Neural progenitor cell (in vitro differentiated cells): ENCODE measurements around the gene CYP8B1. TPM values are rescaled to one million over a fixed set of nuclear protein-coding genes. Genes with fewer than 3 reads are reported as not detected.

Source experiments
- DNase-seq: peaks from one replicate; pipeline ENCODE4 v3.0.0-alpha.2; 2016; ENCODE audit warnings: low spot score
- H2AFZ ChIP-seq: fragments of 200-600 bp; sonication (generic); replicated peaks from 2 replicates; pipeline ENCODE4 v1.6.1; 2016; ENCODE audit warnings: antibody characterized with exemption
- H3F3A ChIP-seq: fragments of 200-600 bp; sonication (generic); 2 replicates; pipeline ENCODE4 v1.6.1; 2016; ENCODE audit warnings: antibody characterized with exemption, low read depth
- H3K27ac ChIP-seq: fragments of 200-600 bp; sonication (generic); 2 replicates; pipeline ENCODE4 v1.5.1; 2016; ENCODE audit warnings: mild to moderate bottlenecking
- H3K27me3 ChIP-seq: fragments of 200-600 bp; sonication (generic); 2 replicates; pipeline ENCODE4 v1.6.1; 2016; ENCODE audit warnings: mild to moderate bottlenecking, moderate library complexity
- H3K36me3 ChIP-seq: fragments of 200-600 bp; sonication (generic); 2 replicates; pipeline ENCODE4 v1.5.1; 2016
- H3K4me1 ChIP-seq: fragments of 200-600 bp; sonication (generic); 2 replicates; pipeline ENCODE4 v1.6.1; 2016; ENCODE audit warnings: mixed run types
- H3K4me2 ChIP-seq: fragments of 200-600 bp; sonication (generic); 2 replicates; pipeline ENCODE4 v1.6.1; 2016
- H3K4me3 ChIP-seq: fragments of 200-600 bp; sonication (generic); 2 replicates; pipeline ENCODE4 v1.5.1; 2016
- H3K79me2 ChIP-seq: fragments of 200-600 bp; sonication (generic); 2 replicates; pipeline ENCODE4 v1.6.1; 2016; ENCODE audit warnings: low read depth
- H3K9ac ChIP-seq: fragments of 200-600 bp; sonication (generic); 2 replicates; pipeline ENCODE4 v1.6.1; 2016
- H3K9me3 ChIP-seq: fragments of 200-600 bp; sonication (generic); 2 replicates; pipeline ENCODE4 v1.5.1; 2016; ENCODE audit warnings: low read depth
- H4K20me1 ChIP-seq: fragments of 200-600 bp; sonication (generic); 2 replicates; pipeline ENCODE4 v1.6.1; 2016; ENCODE audit warnings: low read depth
- H3K27ac Mint-ChIP-seq: 3 replicates; pipeline ENCODE4 v1.8.0; 2021; ENCODE audit warnings: mixed read lengths
- H3K27me3 Mint-ChIP-seq: 2 replicates; pipeline ENCODE4 v1.8.0; 2022; ENCODE audit warnings: low read depth, mild to moderate bottlenecking, inconsistent platforms, moderate library complexity, mixed read lengths; ENCODE audit not compliant: insufficient read depth
- H3K36me3 Mint-ChIP-seq: 3 replicates; pipeline ENCODE4 v1.8.0; 2021; ENCODE audit warnings: mixed read lengths
- H3K4me1 Mint-ChIP-seq: 3 replicates; pipeline ENCODE4 v1.8.0; 2021; ENCODE audit warnings: mixed read lengths
- H3K4me3 Mint-ChIP-seq: 3 replicates; pipeline ENCODE4 v1.8.0; 2021; ENCODE audit warnings: mild to moderate bottlenecking, moderate library complexity, mixed read lengths
- H3K9me3 Mint-ChIP-seq: 3 replicates; pipeline ENCODE4 v1.8.0; 2020; ENCODE audit warnings: mixed read lengths
- EZH2 ChIP-seq: fragments of 200-600 bp; sonication (generic); IDR thresholded peaks from 2 replicates; pipeline ENCODE4 v1.6.1; 2017; ENCODE audit warnings: antibody characterized with exemption, mild to moderate bottlenecking, moderate library complexity
- EZH2phosphoT487 ChIP-seq: fragments of 200-600 bp; sonication (generic); IDR thresholded peaks from 2 replicates; pipeline ENCODE4 v1.6.1; 2017; ENCODE audit warnings: antibody characterized with exemption
- total RNA-seq: library from RNA; depleted of rRNA; stranded (reverse); fragments of >200 nt; gene quantifications from 2 replicates; pipeline ENCODE4 v1.2.3, GENCODE V29; 2015; ENCODE audit warnings: low replicate concordance
- TF ChIP-seq, protein P1 (sequence below): fragments of 200-600 bp; sonication (generic); IDR thresholded peaks from 2 replicates; pipeline ENCODE4 v1.5.1; 2017; ENCODE audit warnings: antibody characterized with exemption, mild to moderate bottlenecking

CYP8B1 gene
- total RNA-seq, 1 donor from 2014 or later, result not detected

DNA sequence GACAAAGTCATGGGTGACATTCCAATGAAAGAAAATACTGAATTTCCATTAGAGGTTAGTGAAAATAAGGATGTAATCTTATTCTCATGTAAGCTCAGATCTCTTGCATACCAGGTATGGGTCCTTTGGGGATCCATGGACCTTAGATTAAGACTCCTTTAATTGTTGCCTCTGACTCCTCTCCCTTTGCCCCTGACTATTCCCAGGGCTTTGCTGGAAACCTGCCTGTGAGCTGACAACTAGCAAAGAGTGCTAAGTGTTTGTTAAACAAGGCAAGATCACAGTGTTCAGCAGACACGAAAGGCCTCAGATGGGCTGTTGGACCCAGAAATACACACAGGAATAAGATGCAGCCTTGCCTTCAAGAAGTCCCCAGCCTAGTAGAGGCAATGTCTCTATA is 34.3 kb downstream of the CYP8B1 start:
- H3K27me3 ChIP-seq, result no peaks in the 10 kb centered on the region
- H3F3A ChIP-seq, result no peaks in the 10 kb centered on the region
- H3K27ac Mint-ChIP-seq, result no peak overlapping the region
- H3K9me3 Mint-ChIP-seq, result no peaks in the 10 kb centered on the region
- peaks cover 6% of the 10 kb centered on the region for H3K4me1 Mint-ChIP-seq
- no peaks in the 10 kb centered on the region for H3K27me3 Mint-ChIP-seq
- no peak overlapping the region for H3K4me3 ChIP-seq
- H3K4me3 Mint-ChIP-seq, result no peak overlapping the region
- H3K4me2 ChIP-seq, result no peak overlapping the region
- no peak overlapping the region for H3K9ac ChIP-seq
- H2AFZ ChIP-seq, result no peak overlapping the region
- no peaks in the 10 kb centered on the region for H4K20me1 ChIP-seq
- peaks cover 7% of the 10 kb centered on the region for H3K4me1 ChIP-seq
- no peak overlapping the region for H3K27ac ChIP-seq
- H3K36me3 Mint-ChIP-seq, result no peaks in the 10 kb centered on the region
- no peak for DNase-seq
- H3K9me3 ChIP-seq, result no peaks in the 10 kb centered on the region
- no peaks in the 10 kb centered on the region for H3K79me2 ChIP-seq
- H3K36me3 ChIP-seq, result no peaks in the 10 kb centered on the region
- no peak for TF ChIP-seq EZH2
- TF ChIP-seq EZH2phosphoT487, result no peak
- TF ChIP-seq, protein P1, sequence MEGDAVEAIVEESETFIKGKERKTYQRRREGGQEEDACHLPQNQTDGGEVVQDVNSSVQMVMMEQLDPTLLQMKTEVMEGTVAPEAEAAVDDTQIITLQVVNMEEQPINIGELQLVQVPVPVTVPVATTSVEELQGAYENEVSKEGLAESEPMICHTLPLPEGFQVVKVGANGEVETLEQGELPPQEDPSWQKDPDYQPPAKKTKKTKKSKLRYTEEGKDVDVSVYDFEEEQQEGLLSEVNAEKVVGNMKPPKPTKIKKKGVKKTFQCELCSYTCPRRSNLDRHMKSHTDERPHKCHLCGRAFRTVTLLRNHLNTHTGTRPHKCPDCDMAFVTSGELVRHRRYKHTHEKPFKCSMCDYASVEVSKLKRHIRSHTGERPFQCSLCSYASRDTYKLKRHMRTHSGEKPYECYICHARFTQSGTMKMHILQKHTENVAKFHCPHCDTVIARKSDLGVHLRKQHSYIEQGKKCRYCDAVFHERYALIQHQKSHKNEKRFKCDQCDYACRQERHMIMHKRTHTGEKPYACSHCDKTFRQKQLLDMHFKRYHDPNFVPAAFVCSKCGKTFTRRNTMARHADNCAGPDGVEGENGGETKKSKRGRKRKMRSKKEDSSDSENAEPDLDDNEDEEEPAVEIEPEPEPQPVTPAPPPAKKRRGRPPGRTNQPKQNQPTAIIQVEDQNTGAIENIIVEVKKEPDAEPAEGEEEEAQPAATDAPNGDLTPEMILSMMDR, result no peak

DNA sequence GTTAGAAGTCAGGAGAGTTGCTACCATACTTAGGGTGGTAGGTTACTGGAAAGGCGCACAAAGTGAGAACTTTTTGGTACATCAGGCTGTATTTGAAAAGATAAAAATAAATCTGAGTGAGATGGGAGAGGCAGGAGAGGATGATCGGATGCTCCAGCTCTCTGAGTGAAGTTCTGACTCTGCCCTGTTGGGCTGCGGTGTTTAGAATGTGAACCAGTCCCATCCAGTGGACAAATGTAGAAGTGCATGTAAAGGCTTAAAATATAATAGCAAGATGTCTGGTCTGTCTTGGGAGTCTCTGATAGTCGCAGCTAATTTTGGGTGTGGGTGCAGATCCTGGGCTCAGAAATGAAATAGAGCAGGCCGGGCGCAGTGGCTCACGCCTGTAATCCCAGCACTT is 36.1 kb downstream of the CYP8B1 start:
- Histone ChIP-seq H3K9me3 (no peaks in the 10 kb centered on the region), H3K9ac (no peak overlapping the region), H3K27ac (no peak overlapping the region), H3F3A (no peaks in the 10 kb centered on the region), H3K27me3 (no peaks in the 10 kb centered on the region), H2AFZ (peak overlapping the region; percentile 3), H3K4me1 (peaks cover 7% of the 10 kb centered on the region), H3K4me2 (no peak overlapping the region), H3K36me3 (no peaks in the 10 kb centered on the region), H4K20me1 (no peaks in the 10 kb centered on the region), H3K4me3 (no peak overlapping the region), H3K79me2 (no peaks in the 10 kb centered on the region)
- DNase-seq, result peak; percentile 73
- no peaks in the 10 kb centered on the region for H3K36me3 Mint-ChIP-seq
- no peak overlapping the region for H3K27ac Mint-ChIP-seq
- no peaks in the 10 kb centered on the region for H3K27me3 Mint-ChIP-seq
- H3K4me3 Mint-ChIP-seq, result no peak overlapping the region
- TF ChIP-seq EZH2 (no peak), EZH2phosphoT487 (no peak)
- TF ChIP-seq, protein P1, result peak; percentile 64
- H3K4me1 Mint-ChIP-seq, result peaks cover 6% of the 10 kb centered on the region
- no peaks in the 10 kb centered on the region for H3K9me3 Mint-ChIP-seq

DNA sequence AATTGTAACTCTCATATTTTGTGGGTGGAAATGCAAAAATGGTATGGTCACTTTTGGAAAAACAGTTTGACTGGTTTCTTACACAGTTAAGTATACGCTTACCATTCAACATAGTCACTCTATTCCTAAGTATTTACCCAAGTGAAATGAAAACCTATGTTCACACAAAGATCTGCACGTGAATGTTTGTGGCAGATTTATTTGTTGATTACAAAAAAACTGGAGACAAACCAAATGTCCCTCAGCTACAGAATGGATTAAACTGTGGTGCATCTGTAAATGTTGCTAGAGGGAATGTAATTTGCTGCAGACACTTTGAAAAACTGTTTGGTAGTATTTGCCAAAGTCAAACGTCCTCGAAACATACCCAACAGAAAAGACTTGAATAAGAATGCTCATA is 37.1 kb downstream of the CYP8B1 start:
- Histone ChIP-seq H3K36me3 (no peaks in the 10 kb centered on the region), H3K4me2 (no peak overlapping the region), H4K20me1 (no peaks in the 10 kb centered on the region), H3K9me3 (no peaks in the 10 kb centered on the region), H3K9ac (no peak overlapping the region), H3K79me2 (no peaks in the 10 kb centered on the region), H3K27me3 (no peaks in the 10 kb centered on the region), H3K4me1 (no peaks in the 10 kb centered on the region), H3F3A (no peaks in the 10 kb centered on the region), H3K27ac (no peak overlapping the region), H3K4me3 (no peak overlapping the region), H2AFZ (no peak overlapping the region)
- TF ChIP-seq, protein P1, result no peak
- TF ChIP-seq EZH2phosphoT487, result no peak
- no peak for TF ChIP-seq EZH2
- DNase-seq, result no peak
- Mint-ChIP-seq H3K27me3 (no peaks in the 10 kb centered on the region), H3K4me3 (no peak overlapping the region), H3K9me3 (no peaks in the 10 kb centered on the region), H3K4me1 (no peaks in the 10 kb centered on the region), H3K36me3 (no peaks in the 10 kb centered on the region), H3K27ac (no peak overlapping the region)
